Measurements from ENCODE around the gene DHX9. TPM values are rescaled to one million over a fixed set of nuclear protein-coding genes. Genes with fewer than 3 reads are reported as not detected.

Gene DHX9
- total RNA-seq, 1 donor from 2014 or later, result 146 TPM

DNA sequence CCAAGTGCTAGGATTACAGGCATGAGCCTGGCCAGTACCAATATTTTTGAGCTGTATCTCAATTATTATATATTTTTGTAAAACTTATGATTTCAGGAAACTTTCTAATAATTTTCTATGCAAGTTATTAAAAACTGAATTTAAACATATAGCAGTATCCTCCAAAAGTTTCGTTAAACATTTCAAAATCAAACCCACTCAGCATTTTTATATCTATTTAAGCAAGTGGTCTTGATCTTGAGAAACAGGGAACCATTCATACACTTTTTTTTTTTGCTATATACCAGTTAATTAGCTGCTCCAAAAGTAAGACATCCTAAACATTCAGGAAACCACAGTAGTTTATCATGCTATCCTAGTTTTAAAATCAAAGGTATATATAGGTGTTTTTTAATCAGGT lies 91.8 kb downstream of the DHX9 start:
- peaks cover 69% of the 10 kb centered on the region for H3K27me3 Mint-ChIP-seq (ENCODE audit: unreplicated experiment)
- H3K27ac Mint-ChIP-seq (ENCODE audit: unreplicated experiment), result no peak overlapping the region
- TF ChIP-seq CTCF (IDR thresholded peaks at IDR 0.05), result no peak
- no peak overlapping the region for H3K4me3 Mint-ChIP-seq (ENCODE audit: unreplicated experiment)
- DNase-seq (ENCODE audit: extremely low spot score, unreplicated experiment), result no peak
- H3K9me3 Mint-ChIP-seq (ENCODE audit: unreplicated experiment), result peaks cover 17% of the 10 kb centered on the region
- peaks cover 5% of the 10 kb centered on the region for H3K36me3 Mint-ChIP-seq (ENCODE audit: unreplicated experiment)
- no peaks in the 10 kb centered on the region for H3K4me1 Mint-ChIP-seq (ENCODE audit: unreplicated experiment)

- TF ChIP-seq CTCF (IDR thresholded peaks at IDR 0.05), result no peak
- H3K36me3 Mint-ChIP-seq (ENCODE audit: unreplicated experiment), result peaks cover 5% of the 10 kb centered on the region
- no peak overlapping the region for H3K4me3 Mint-ChIP-seq (ENCODE audit: unreplicated experiment)
- DNase-seq (ENCODE audit: extremely low spot score, unreplicated experiment), result no peak
- no peaks in the 10 kb centered on the region for H3K4me1 Mint-ChIP-seq (ENCODE audit: unreplicated experiment)
- H3K27me3 Mint-ChIP-seq (ENCODE audit: unreplicated experiment), result peaks cover 75% of the 10 kb centered on the region
- peaks cover 25% of the 10 kb centered on the region for H3K9me3 Mint-ChIP-seq (ENCODE audit: unreplicated experiment)
- H3K27ac Mint-ChIP-seq (ENCODE audit: unreplicated experiment), result no peak overlapping the region
Measured at GRCh38 chr1:182935716-182936115, 96.6 kb downstream of the DHX9 start.

Other genes with a start within 250 kb of the DHX9 start
- 0.48 and 1.1 TPM in 2 replicates for gene RGS16, start 235.0 kb upstream of the DHX9 start, total RNA-seq
- gene RGS8, start 154.8 kb upstream of the DHX9 start, total RNA-seq, result not detected in 2 replicates
- gene NPL, start 49.6 kb upstream of the DHX9 start, total RNA-seq, result 4.0 and 4.2 TPM in 2 replicates
- not detected in 2 replicates for gene SHCBP1L, start 113.8 kb downstream of the DHX9 start, total RNA-seq
- gene LAMC1, start 184.1 kb downstream of the DHX9 start, total RNA-seq, result 369 and 384 TPM in 2 replicates